ENCODE data around the gene SERPINB12. TPM values are rescaled to one million over a fixed set of nuclear protein-coding genes. Genes with fewer than 3 reads are reported as not detected.

Gene SERPINB12
- total and polyA plus RNA-seq, 2 donors (not counting 3 experiments of a cell fraction or from before 2014, with no cell fraction given), result not detected

DNA sequence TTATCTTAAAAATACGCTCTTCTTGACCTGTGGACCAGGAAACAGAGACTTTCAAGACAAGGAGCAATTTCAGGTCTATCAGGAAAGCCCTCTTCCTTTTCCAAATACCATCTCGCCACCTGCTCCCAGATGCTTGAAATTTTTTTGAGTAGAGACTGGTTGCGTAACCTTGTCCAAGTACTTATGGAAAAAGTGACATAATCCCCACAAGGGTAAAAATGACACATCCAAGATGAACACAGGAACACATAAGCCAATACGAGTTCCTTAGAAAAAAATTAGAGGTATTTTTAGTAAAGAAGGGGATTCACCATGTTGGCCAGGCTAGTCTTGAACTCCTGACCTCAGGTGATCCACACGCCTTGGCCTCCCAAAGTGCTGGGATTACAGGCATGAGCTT is 46.7 kb downstream of the SERPINB12 start:
- TF ChIP-seq GATA2 (IDR thresholded peaks at IDR 0.05; ENCODE audit: insufficient read depth, insufficient read length, low read depth, low read length) (no peak), FOS (IDR thresholded peaks at IDR 0.05; ENCODE audit: borderline replicate concordance, insufficient read depth, low read length) (no peak), POLR2AphosphoS5 (IDR thresholded peaks at IDR 0.05; ENCODE audit: insufficient read depth, low read depth, low read length) (no peak), EZH2 (IDR thresholded peaks at IDR 0.05; ENCODE audit: borderline replicate concordance, low read depth, low read length, severe bottlenecking) (no peak), JUN (IDR thresholded peaks at IDR 0.05; ENCODE audit: borderline replicate concordance, insufficient read depth, insufficient read length, low read depth) (no peak), POLR2A (IDR thresholded peaks at IDR 0.05; ENCODE audit: low read depth, low read length) (no peak), MYC (IDR thresholded peaks at IDR 0.05; ENCODE audit: low read depth, low read length) (no peak)
- TF ChIP-seq, protein P1, sequence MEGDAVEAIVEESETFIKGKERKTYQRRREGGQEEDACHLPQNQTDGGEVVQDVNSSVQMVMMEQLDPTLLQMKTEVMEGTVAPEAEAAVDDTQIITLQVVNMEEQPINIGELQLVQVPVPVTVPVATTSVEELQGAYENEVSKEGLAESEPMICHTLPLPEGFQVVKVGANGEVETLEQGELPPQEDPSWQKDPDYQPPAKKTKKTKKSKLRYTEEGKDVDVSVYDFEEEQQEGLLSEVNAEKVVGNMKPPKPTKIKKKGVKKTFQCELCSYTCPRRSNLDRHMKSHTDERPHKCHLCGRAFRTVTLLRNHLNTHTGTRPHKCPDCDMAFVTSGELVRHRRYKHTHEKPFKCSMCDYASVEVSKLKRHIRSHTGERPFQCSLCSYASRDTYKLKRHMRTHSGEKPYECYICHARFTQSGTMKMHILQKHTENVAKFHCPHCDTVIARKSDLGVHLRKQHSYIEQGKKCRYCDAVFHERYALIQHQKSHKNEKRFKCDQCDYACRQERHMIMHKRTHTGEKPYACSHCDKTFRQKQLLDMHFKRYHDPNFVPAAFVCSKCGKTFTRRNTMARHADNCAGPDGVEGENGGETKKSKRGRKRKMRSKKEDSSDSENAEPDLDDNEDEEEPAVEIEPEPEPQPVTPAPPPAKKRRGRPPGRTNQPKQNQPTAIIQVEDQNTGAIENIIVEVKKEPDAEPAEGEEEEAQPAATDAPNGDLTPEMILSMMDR (IDR thresholded peaks at IDR 0.05; ENCODE audit: extremely low read depth in 1 of 2, insufficient read depth in 1 of 2, low read depth in 1 of 2, low read length in 2 of 2), result no peak
- TF ChIP-seq, protein P2, sequence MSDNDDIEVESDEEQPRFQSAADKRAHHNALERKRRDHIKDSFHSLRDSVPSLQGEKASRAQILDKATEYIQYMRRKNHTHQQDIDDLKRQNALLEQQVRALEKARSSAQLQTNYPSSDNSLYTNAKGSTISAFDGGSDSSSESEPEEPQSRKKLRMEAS (IDR thresholded peaks at IDR 0.05; ENCODE audit: insufficient read depth, insufficient read length), result no peak
- intact Hi-C loops (cut with micrococcal nuclease) (no loop called here), dilution Hi-C loops (cut with MboI; ENCODE audit: extremely low pct_ligation_motif_present, low sequenced_read_pairs) (no loop called here)
- H3K4me1 ChIP-seq (ENCODE audit: control insufficient read depth, extremely low read depth, insufficient read depth, low read length), result no peaks in the 10 kb centered on the region
- ChIA-PET POLR2A (no interaction called here), CTCF (no interaction called here)
- H3K9ac ChIP-seq (replicated peaks; ENCODE audit: extremely low read depth, insufficient read depth, low read length), result no peak overlapping the region
- no peaks in the 10 kb centered on the region for H3K27me3 ChIP-seq (ENCODE audit: control insufficient read depth in 2 of 2, insufficient read depth in 2 of 2, low read length in 2 of 2)
- H4K20me1 ChIP-seq (replicated peaks; ENCODE audit: control insufficient read depth, extremely low read depth, insufficient read depth, low read length), result no peaks in the 10 kb centered on the region
- no peak overlapping the region for H3K4me3 ChIP-seq (replicated peaks in 1 of 3; ENCODE audit: insufficient read depth in 1 of 3, low read depth in 1 of 3, low read length in 3 of 3)
- no peak overlapping the region for H2AFZ ChIP-seq (ENCODE audit: low read depth, low read length)
- DNase-seq (ENCODE audit: low read depth, low spot score) (no peak), FAIRE-seq (no peak)
- H3K4me2 ChIP-seq (ENCODE audit: insufficient read depth, low read length), result no peak overlapping the region
- no peaks in the 10 kb centered on the region for H3K9me3 ChIP-seq (replicated peaks; ENCODE audit: control insufficient read depth, insufficient read depth, low read length)
- no peaks in the 10 kb centered on the region for H3K79me2 ChIP-seq (ENCODE audit: control insufficient read depth, insufficient read depth, low read length)
- no peaks in the 10 kb centered on the region for H3K9me1 ChIP-seq (replicated peaks; ENCODE audit: control insufficient read depth, extremely low read depth, insufficient read depth, low read length)
- no TSS peak for BruUV-seq (replicated peaks)
- no peaks in the 10 kb centered on the region for H3K36me3 ChIP-seq (ENCODE audit: control insufficient read depth in 2 of 2, extremely low read depth in 1 of 2, insufficient read depth in 2 of 2, low read length in 2 of 2)
- H3K27ac ChIP-seq (ENCODE audit: insufficient read depth, low read depth, low read length), result no peak overlapping the region

All from endothelial cell of umbilical vein (primary cell).